GM18867 (cell line): ENCODE measurements around the gene TACC2.
A peak's percentile ranks its signal among the peaks of the same experiment; 100 is the strongest.
"Not testable (repeated sequence)": the region's sequence is repeated elsewhere in the genome, so short reads cannot be mapped to it uniquely, and the experiment has no call there.

ENCODE experiments used
- ATAC-seq: cut with Tn5 transposase; IDR thresholded peaks from one replicate; pipeline ENCODE4 v1.9.1; 2021; ENCODE audit warnings: mild to moderate bottlenecking, moderate library complexity; ENCODE audit not compliant: unreplicated experiment

The TACC2 gene, protein sequence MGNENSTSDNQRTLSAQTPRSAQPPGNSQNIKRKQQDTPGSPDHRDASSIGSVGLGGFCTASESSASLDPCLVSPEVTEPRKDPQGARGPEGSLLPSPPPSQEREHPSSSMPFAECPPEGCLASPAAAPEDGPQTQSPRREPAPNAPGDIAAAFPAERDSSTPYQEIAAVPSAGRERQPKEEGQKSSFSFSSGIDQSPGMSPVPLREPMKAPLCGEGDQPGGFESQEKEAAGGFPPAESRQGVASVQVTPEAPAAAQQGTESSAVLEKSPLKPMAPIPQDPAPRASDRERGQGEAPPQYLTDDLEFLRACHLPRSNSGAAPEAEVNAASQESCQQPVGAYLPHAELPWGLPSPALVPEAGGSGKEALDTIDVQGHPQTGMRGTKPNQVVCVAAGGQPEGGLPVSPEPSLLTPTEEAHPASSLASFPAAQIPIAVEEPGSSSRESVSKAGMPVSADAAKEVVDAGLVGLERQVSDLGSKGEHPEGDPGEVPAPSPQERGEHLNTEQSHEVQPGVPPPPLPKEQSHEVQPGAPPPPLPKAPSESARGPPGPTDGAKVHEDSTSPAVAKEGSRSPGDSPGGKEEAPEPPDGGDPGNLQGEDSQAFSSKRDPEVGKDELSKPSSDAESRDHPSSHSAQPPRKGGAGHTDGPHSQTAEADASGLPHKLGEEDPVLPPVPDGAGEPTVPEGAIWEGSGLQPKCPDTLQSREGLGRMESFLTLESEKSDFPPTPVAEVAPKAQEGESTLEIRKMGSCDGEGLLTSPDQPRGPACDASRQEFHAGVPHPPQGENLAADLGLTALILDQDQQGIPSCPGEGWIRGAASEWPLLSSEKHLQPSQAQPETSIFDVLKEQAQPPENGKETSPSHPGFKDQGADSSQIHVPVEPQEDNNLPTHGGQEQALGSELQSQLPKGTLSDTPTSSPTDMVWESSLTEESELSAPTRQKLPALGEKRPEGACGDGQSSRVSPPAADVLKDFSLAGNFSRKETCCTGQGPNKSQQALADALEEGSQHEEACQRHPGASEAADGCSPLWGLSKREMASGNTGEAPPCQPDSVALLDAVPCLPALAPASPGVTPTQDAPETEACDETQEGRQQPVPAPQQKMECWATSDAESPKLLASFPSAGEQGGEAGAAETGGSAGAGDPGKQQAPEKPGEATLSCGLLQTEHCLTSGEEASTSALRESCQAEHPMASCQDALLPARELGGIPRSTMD (N-terminal part only)

GRCh38 chr10:121988361-121989324 is at the start of gene TACC2:
Gene TACC2, plus strand, starts transcription at chr10:121989163. Its CDS starts 32,819 bp downstream, at chr10:122021982.
- ATAC-seq: no peak

DNA sequence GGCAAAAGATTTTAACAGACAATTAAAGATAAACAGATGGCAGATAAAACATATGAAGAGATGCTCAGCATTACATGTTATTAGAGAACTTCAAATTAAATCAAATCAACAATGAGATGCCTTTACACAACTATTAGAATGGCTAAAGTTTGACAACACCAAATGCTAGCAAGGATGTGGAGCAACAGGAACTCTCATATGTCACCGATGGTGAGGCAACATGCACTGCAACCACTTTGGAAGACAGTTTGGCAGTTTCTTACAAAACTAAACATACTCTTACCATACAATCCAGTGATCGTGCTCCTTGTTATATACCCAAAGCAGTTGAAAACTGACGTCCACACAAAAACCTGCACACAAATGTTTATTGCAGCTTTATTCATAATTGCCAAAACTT is 47.4 kb upstream of the TACC2 start:
- ATAC-seq: no peak

DNA sequence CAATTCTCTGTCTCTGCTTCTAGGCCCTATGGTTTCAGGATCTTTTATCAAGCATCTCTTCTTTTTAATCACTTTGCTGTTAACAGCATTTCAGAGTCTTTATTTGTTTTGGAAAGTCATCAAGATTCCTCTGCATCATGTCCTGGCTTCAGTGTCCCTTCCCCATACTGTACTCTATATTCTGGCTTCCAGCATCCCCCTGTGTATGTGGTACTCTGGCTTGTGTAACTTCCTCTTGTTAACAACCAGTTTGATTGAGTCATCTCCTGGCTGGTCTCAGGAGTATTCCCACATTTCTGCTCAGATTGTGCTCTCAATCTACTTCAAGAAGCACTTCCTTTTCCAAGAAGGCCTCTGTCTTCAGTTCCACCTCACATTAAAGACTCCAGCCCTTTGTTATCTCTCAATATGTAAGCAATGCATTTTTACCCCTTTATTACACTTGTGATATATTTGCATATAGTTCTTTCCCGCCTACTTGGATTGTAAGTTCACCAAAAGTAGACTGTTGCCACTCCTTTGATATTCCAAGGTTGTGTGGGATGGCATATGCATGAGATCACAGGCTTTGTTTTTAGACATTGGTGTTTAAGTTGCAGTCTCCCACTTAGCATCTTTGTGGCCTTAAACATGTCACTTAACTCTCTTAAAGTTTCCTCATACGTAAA is 46.1 kb upstream of the TACC2 start:
- no peak for ATAC-seq

- ATAC-seq: no peak
Measured at GRCh38 chr10:121947343-121948330, 41.3 kb upstream of the TACC2 start.

- ATAC-seq: no peak
Measured at GRCh38 chr10:121949049-121949448, 39.9 kb upstream of the TACC2 start.

GRCh38 chr10:121949451-121949850 is 39.5 kb upstream of the TACC2 start:
- ATAC-seq: no peak

- no peak for ATAC-seq
Measured at GRCh38 chr10:121952226-121952625, 36.7 kb upstream of the TACC2 start.

DNA sequence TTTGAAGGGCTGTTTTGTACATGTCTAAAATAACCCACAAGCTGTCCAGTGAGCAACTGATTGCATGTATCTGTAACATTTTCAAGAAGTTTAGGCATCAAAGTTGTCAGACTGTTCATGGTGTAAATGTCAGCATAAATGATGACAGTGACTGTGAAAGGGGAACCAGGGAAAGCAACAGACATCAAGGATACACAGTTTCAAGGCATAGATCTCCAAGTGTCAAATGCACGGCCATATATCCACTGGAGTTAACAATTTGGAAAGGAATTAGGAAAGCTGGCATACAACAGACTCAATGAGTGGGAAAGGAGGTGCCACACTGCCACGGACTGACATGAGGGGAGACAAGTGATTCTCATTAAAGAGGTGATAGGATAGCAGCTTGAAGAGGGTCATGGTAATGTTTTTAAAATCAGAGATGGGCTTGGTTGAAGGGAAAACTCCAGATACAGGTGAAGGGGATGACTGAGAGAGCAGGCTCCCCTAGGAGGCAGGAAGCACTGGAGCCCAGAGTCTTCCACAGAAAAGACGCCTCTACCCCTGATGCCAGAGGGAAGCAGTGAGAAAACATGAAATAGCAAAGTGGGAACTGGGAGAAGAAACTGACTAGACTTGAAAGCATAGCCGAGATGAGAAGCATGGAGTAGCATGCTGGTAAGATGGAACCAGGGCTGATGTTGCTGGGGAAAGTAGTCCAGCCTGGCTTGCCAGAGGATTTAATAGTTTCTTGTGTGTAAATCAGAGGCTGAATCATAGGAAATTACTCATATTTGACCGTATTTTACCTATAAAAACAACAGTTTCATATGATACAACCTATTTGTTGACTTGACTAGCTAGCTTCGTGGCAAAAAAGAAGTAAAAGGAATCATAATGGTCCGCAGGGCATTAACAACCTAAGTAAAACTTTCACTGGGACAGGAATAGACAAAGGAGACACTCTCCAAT is 32.6 kb upstream of the TACC2 start:
- no peak for ATAC-seq

GRCh38 chr10:121959671-121960070 is 29.3 kb upstream of the TACC2 start:
- ATAC-seq: no peak

DNA sequence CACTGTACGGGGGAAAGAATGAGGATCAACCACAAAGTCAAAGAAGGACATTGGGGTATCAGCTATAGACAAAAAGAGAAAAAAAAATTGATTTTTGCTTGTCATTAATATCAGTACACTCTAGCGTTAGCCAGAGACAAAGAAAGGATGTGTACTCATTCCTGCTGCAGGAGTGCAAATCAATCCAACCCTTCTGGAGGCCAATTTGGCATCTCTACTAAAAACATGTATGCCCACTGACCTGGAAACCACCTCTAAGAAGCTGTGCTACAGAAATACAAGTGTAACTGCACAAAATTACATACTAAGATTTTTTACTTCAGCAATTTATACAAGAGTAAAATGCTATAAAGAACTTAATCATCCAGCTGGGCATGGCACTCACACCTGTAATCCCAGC is 27.5 kb upstream of the TACC2 start:
- no peak for ATAC-seq

GRCh38 chr10:121965996-121966395 is 23.0 kb upstream of the TACC2 start:
- no peak for ATAC-seq

GRCh38 chr10:121969086-121969485 is 19.9 kb upstream of the TACC2 start:
- not testable (repeated sequence) for ATAC-seq

DNA sequence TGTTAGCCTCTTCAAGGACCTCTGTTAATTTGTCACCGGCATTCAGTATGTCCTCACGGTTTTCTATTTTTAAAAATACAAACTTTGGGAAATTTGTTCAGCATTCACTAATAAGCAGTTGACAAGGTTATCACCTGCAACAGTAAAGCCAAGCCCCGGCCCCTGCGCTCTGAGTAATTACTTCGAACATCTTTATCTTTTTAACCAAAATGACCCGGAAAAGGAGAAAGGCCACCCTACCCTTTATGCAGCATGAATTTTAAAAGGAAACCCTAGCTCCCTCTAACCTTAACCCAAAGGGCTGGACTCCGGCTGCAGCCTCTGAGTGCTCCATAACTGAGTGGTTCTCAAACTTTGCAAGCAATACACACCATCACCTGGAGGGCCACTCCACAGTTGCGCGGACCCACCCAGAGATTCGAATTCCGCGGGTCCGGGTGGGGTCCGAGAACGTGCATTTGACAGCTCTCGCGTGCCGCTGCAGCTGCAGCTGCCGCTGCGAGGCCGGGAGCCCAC is 14.9 kb upstream of the TACC2 start:
- no peak for ATAC-seq

DNA sequence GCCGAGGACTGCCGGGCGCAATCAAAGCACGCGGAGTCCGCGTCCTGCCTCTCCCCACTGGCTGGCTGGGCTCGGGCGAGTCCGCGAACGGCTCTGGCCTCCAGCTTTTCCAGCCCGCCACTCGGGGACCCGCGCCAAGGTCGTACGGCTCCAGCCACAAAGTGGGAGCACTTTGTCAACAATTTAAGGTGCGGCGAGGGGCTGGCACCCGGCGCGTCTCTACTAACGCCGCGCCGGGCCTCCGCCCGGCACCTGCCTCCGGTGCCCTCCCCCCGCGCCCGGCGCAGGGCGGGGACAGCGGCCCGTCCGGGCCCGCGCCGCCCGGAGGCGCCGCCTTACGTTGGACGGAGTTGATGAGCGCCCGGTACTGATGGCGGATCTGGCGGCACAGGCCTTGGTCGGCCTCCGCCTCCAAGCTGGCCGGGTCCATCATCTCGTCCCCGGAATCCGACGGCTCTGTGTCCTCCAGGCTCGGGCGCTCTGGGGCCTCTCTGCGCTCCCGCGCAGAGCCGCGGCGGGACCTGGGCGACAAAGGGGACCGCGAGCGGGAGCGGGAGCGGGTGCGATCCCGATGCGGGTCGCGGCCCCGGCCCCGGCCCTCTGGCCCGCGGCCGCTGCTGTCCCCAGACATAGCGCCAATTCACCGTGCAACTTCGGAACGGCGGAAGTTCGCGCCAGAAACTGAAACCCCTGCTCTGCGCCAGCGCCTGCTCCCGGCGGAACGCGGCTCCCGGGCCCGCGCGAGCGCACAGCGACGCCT is 14.2 kb upstream of the TACC2 start, which contains the start of gene NSMCE4A:
NSMCE4A (minus strand) TSS at position 683 of the 760 bp plus-strand sequence; CDS start at position 631, 52 bp downstream.
- ATAC-seq: peak; percentile 87

DNA sequence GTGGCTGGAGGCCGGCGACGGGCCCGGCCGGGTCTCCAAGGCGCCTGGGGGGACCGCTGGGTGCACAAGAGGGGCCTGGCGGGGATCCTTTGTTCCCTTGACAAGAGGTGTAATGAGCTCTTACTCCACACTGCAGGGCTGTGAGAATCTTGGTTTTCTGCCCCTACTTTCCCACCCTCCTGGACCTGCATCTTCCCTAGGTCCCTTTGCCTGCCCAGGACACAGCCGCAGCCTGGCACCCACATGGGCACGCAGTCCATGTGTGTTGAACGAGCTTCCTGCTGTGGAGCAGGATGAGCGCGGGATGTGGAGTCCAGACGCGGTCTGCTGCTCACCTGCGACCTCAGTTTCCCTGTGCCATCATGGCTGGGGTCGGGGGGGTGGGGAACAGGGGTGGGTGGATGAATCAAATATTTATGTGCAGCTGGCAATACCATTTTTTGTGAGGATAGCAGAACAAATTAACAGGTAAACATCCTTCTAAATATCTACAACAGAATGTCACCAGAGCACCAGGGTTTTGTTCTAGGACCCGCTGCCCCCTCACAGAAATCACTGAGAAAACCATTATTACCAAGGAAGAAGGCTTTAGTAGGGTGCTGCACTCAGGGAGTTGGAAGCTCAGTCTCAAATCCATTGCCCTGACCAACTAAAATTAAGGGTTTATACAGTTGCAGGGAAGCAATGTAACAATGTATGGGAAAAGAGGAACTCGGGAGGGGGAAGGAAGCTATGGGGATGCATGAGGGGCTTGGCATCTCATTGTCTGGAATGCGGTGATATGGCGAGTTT is 13.5 kb upstream of the TACC2 start:
- ATAC-seq: no peak
